Measurements from ENCODE around the gene PXYLP1.

DNA sequence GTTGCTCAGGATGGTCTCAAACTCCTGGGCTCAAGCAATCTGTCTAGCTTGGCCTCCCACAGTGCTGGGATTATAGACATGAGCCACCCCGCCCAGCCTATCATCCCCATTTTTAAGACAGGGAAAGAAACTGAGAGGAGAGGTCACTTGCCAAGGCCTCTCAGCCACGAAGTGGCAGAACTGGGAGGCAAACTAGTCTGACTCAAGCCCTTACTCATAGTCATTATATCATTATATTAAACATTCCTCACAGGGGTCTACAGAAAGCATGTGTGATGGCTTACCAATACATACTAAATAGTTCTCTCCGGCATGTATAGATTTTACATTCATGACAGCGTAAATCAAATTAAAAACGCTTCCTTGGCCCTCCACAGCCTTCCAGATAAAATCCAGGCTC, 74.7 kb downstream of the PXYLP1 start:
- no peak for TF ChIP-seq EZH2 (IDR thresholded peaks at IDR 0.05; ENCODE audit: insufficient read depth, poor library complexity, severe bottlenecking)
- no peak for TF ChIP-seq EZH2phosphoT487 (IDR thresholded peaks at IDR 0.05; ENCODE audit: insufficient read depth, low read depth)

Data from GM23248 (cell line).